ENCODE data around the gene CUEDC1.
A peak's percentile ranks its signal among the peaks of the same experiment; 100 is the strongest.

Gene CUEDC1

DNA sequence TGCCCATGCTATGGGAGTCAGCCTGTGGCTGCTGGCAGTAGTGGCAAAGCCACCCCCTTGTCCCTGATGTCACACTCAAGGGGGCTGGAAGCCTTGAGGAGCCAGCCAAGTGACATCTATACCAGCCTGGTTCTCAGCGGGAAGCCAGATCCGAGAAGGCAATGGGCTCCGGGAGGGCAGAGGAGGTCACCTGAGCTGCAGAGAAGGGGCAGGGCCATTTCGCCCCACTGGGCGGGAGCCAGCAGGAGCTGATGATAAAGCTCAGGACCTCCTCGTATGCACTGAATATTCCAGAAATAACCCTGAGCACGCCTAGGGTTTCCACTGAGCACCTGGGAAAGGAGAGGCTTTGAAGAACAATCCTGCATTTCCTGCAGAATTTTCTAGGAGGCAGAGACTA, 124.3 kb downstream of the CUEDC1 start:
- no peak for DNase-seq

DNA sequence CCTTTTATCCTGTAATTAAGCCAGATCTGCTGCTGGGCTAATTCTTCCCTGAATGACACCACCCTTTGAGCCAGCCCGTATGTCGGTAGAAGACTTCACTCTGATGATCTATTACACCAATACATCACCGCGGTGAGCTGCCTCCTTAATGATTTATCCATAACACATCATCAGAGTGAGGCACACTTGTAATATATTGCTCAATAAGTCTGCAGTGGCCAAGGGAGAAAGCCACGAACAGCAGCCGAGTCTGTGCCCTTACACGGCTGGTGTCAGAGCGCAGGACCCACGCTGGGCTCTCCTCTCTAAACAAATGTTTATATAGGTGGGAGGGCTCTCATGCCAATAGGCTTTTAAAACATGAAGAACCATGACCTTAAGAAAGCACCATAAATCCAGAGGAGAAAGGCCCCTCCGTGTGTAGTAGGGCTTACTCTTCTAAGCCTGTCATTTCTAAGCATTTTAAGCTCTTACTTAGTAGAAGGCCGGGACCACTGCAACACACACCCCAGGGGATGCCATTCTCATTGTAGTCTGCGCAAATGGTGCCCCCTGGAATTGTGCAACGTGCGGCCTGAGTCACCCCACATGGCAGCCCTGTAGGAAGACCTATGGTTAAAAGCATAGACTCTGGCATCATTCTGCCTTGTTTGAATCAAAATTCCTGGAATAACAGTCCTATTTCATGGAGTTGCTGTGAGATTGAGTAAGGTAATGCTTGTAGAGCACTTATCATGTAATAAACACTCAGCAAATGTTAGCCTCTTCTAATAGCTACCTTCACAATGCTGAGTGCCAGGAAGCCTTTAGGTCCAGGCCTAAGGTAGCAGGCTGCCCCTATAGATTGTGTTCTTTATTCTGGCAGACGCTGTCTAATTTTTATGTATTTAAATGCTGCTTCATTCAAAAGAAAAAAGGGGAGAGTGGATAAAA, 131.5 kb downstream of the CUEDC1 start:
- DNase-seq, result peak; percentile 22

DNA sequence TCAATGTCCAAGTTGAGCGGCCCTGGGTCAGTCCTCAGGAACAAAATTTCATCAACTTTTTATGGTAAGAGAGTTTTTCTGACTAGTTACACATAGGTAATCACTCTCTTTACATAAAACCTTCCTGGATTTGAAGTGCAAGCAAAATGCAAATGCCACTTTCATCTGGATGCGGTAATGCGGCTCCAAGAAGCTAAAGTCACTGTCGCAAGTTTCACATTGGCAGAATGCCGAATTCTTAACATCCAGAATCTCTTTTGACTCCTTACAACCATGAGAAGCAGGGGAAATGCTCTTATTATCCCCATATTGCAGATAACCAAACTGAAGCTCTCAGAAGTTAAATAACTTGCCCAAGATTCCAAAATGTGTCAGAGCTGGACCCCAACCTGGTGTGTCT, 135.3 kb downstream of the CUEDC1 start:
- no peak for DNase-seq

DNA sequence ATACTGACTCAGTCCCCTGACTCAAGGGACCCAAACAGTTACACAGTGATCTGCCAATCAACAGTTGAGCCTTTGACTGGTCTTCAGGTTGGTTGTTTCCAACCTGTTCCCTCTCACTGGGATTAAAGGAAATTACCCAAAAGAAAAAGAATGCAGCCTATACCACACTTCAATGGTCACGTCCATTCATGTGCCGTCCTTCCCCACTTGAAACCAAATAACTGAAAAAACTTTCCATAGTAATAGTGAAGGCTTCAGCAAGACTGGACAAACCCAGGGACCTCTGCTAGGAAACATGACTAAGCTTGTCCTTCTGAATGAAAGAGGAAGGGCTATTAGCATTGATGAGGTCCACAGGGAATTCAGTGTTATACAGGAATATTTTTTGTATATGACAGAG, 135.9 kb downstream of the CUEDC1 start:
- peak; percentile 36 for DNase-seq

DNA sequence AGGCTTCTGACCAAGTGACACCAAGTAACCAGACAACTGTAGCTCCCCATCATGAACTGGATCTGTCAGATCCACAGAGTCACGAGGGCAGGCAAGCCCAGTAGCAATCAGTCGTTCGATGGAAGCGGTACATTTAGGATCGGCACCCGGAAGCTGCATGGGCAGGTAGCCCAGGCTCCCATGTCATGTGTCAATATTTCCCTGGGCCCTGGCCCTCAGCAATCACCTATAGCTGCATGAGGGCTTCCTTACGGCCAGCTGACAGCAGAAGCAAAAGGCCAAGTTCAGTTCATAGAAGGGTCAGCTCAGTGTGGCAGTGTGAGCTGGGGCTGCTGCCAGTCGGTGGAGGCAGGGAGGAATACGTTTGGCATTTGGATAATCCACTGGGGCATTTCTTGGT, 137.1 kb downstream of the CUEDC1 start:
- no peak for DNase-seq

DNA sequence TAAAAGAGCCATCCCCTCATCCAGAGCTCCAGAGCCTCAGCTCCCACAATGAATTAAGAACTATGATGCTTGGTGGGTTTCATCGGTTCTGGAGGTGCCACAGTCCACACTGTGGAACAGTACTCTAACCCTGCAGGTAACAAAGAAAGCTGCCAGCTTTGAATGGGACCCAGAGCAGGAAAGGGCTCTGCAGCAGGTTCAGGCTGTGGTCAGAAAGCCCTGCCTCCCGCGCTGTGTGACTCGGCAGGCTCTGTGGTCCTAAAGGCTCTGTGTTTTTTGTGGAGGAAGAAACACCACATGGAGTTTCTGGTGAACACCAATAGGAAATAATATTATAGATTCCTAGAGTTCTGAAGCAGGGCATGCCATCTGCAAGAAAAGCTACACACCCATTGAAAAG, 137.9 kb downstream of the CUEDC1 start:
- no peak for DNase-seq

DNA sequence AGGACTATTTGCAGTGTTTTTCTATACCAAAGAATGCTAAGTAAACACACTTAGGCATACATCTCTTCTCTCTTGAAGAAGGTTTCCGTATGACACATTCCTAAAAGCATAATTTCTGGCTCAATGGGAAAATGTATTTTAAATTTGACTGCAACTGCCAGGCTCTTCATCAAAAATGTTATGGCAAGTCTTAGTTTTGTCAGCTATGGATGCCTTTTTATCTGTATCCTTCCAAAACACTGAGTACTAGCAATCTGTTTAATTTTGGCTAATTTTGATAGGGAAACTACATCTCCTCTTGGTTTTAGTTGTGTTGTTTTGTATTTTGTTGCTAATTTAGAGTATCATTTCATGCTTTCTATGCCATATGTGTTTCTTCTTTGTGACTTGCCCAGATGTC, 140.8 kb downstream of the CUEDC1 start:
- no peak for DNase-seq

DNA sequence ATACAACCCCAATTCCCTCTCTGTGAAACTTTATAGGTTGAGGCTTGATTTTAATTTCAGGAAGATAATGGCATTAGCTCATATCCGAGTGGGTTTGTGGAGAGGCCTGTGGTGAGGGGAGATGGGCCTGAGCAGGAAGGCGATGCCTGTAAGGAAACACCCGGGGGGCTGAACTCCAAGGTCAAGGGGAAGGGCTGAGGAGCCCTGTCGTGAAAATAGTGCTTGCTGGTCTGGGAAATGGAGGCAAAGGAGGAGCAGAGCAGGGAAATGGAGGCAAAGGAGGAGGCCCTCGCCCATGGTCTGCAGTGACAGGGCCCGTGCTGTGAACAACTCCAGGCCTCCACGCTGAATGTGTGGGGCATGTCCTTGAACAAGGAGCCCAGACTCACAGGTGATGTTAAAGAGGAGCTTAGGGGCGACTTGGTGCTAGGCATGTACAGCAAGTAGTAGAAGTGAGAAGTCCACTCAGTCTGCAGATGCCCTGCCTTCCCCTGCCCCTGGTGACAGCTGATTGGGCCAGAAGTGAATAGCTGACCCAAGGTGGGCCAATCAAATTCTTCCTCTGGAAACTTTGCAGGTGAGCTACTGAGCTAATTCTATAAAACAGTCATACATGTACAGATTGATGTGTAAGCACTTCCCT, 143.5 kb downstream of the CUEDC1 start:
- DNase-seq, result no peak

All from inflammatory macrophage treated with lipopolysaccharide for 4 hours (primary cell).